Fibroblast of lung (primary cell): ENCODE results near the gene LRRK1. TPM values are rescaled to one million over a fixed set of nuclear protein-coding genes. Genes with fewer than 3 reads are reported as not detected.

Experiments used
- DNase-seq, 2 donors: peaks; one replicate each; pipeline versions ENCODE4 v3.0.0 to v3.0.0-alpha.2; 2010; ENCODE audit warnings: low read depth in 2 of 2
- H2AFZ ChIP-seq: 2 replicates; pipeline ENCODE4 v1.5.1; 2012; ENCODE audit warnings: low read length, control low read depth, inconsistent platforms
- H3K27ac ChIP-seq: 2 replicates; pipeline ENCODE4 v1.5.1; 2011; ENCODE audit warnings: low read length, control low read depth; ENCODE audit not compliant: insufficient read depth
- H3K27me3 ChIP-seq: 2 replicates; pipeline ENCODE4 v1.5.1; 2011; ENCODE audit warnings: mild to moderate bottlenecking, low read length; ENCODE audit not compliant: control insufficient read depth, insufficient read depth
- H3K36me3 ChIP-seq: 2 replicates; pipeline ENCODE4 v1.5.1; 2011; ENCODE audit warnings: low read length; ENCODE audit not compliant: control insufficient read depth, insufficient read depth
- H3K4me1 ChIP-seq: 2 replicates; pipeline ENCODE4 v1.5.1; 2011; ENCODE audit warnings: low read length; ENCODE audit not compliant: control insufficient read depth, insufficient read depth; ENCODE audit errors: extremely low read depth
- H3K4me2 ChIP-seq: 2 replicates; pipeline ENCODE4 v1.5.1; 2011; ENCODE audit warnings: low read length, control low read depth; ENCODE audit not compliant: insufficient read depth; ENCODE audit errors: extremely low read depth
- H3K4me3 ChIP-seq, 4 experiments: fragments of 200-600 bp in 1 of 4; sonication (generic) in 1 of 4; replicated peaks in 1 of 4; 2 replicates each; pipeline ENCODE4 v1.5.1; 2011 to 2016; ENCODE audit warnings: low read length in 4 of 4, low read depth in 3 of 4, mild to moderate bottlenecking in 3 of 4, control low read depth in 2 of 4, inconsistent platforms in 1 of 4, mixed read lengths in 1 of 4; ENCODE audit not compliant: insufficient read depth in 1 of 4; ENCODE audit errors: control extremely low read depth in 1 of 4
- H3K79me2 ChIP-seq: 2 replicates; pipeline ENCODE4 v1.5.1; 2012; ENCODE audit warnings: mild to moderate bottlenecking, low read length, inconsistent platforms; ENCODE audit not compliant: control insufficient read depth, insufficient read depth
- H3K9ac ChIP-seq: 2 replicates; pipeline ENCODE4 v1.5.1; 2011; ENCODE audit warnings: mild to moderate bottlenecking, low read length, control low read depth; ENCODE audit not compliant: insufficient read depth
- H3K9me3 ChIP-seq: 2 replicates; pipeline ENCODE4 v1.5.1; 2012; ENCODE audit warnings: low read depth, low read length; ENCODE audit not compliant: control insufficient read depth, insufficient read depth
- H4K20me1 ChIP-seq: 2 replicates; pipeline ENCODE4 v1.5.1; 2011; ENCODE audit warnings: low read length; ENCODE audit not compliant: control insufficient read depth, insufficient read depth; ENCODE audit errors: extremely low read depth
- EZH2 ChIP-seq: IDR thresholded peaks from 2 replicates; pipeline ENCODE4 v1.5.1; 2012; ENCODE audit warnings: low read length, control low read depth, mild to moderate bottlenecking; ENCODE audit errors: missing control alignments
- polyA plus RNA-seq, 2 donors: library from polyadenylated mRNA; depleted of rRNA in 1 of 2; stranded (reverse) in 1 of 2; unstranded in 1 of 2; fragments of >200 nt; gene quantifications; 2 replicates each; pipeline ENCODE4 v1.2.1, GENCODE V29; 2011 to 2012; ENCODE audit warnings: missing spikeins in 1 of 2
- total RNA-seq: library from RNA; depleted of rRNA; stranded (reverse); fragments of >200 nt; gene quantifications from 2 replicates; pipeline ENCODE4 v1.2.1, GENCODE V29; 2014
- TF ChIP-seq, protein P1 (sequence below), 2 donors: IDR thresholded peaks in 1 of 2; conservative IDR thresholded peaks in 1 of 2; 1 replicate in 1 of 2; 2 replicates in 1 of 2; pipeline ENCODE4 v1.5.1; 2011 to 2012; ENCODE audit warnings: low read length in 2 of 2, control low read depth in 1 of 2, inconsistent platforms in 1 of 2, low read depth in 1 of 2, mild to moderate bottlenecking in 1 of 2

LRRK1 gene
- total and polyA plus RNA-seq, 2 donors (not counting 1 experiment from before 2014, with no cell fraction given), result 3.8 to 12.2 TPM

DNA sequence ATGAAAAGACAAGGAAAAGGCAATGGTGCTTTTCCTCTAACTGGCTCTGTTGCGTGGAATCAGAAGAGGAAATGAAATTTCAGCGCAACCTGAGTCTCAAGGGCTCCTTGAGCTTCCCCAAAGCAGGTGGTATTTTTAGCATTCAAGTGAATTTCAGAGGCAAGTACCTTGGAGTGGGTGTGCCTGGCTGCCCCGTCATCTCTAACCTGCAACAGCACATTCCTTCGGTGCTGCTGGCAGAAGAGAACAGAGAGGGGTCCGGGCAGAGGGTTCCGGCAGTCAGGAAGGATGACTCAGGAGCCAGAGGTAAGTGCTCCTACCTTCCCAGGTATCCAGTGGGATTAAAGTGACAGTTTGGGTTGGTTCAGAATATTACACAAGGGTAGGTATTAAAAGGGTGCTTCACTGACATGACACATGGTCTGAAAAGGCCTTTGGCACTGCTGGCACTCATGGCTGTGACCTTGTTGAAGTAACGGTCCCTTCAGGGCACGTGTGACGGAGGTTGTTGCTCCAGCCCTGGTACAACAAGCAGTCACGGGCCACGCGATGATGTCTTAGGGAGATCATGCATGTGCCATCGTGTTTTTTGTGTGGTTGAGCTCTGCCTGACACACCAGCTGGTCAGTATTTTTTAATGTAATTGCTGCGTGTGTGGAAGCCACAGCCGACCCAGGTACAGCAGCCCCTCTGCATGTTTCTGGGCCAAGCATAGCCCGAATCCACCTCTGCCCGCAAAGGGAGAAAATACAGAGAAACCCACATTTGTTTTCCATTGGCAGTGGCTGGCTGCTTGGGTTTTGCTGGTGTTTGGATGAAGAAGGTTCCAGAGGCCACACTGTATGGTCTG, 75.7 kb downstream of the LRRK1 start:
- no peak overlapping the region for H3K27ac ChIP-seq
- H3K4me2 ChIP-seq, result no peak overlapping the region
- no peak overlapping the region for H3K9ac ChIP-seq
- H2AFZ ChIP-seq, result no peak overlapping the region
- H3K36me3 ChIP-seq, result no peaks in the 10 kb centered on the region
- no peak for TF ChIP-seq EZH2
- TF ChIP-seq, protein P1, sequence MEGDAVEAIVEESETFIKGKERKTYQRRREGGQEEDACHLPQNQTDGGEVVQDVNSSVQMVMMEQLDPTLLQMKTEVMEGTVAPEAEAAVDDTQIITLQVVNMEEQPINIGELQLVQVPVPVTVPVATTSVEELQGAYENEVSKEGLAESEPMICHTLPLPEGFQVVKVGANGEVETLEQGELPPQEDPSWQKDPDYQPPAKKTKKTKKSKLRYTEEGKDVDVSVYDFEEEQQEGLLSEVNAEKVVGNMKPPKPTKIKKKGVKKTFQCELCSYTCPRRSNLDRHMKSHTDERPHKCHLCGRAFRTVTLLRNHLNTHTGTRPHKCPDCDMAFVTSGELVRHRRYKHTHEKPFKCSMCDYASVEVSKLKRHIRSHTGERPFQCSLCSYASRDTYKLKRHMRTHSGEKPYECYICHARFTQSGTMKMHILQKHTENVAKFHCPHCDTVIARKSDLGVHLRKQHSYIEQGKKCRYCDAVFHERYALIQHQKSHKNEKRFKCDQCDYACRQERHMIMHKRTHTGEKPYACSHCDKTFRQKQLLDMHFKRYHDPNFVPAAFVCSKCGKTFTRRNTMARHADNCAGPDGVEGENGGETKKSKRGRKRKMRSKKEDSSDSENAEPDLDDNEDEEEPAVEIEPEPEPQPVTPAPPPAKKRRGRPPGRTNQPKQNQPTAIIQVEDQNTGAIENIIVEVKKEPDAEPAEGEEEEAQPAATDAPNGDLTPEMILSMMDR (conservative IDR thresholded peaks at IDR 0.05 in 1 of 2, IDR thresholded peaks at IDR 0.05 in 1 of 2; ENCODE audit: low read depth in 1 of 2, low read length in 2 of 2), result no peak
- no peaks in the 10 kb centered on the region for H3K27me3 ChIP-seq
- no peak overlapping the region for H3K4me3 ChIP-seq
- no peaks in the 10 kb centered on the region for H3K79me2 ChIP-seq
- no peaks in the 10 kb centered on the region for H3K9me3 ChIP-seq
- no peaks in the 10 kb centered on the region for H4K20me1 ChIP-seq
- H3K4me1 ChIP-seq, result peaks cover 2% of the 10 kb centered on the region
- DNase-seq, result no peak

DNA sequence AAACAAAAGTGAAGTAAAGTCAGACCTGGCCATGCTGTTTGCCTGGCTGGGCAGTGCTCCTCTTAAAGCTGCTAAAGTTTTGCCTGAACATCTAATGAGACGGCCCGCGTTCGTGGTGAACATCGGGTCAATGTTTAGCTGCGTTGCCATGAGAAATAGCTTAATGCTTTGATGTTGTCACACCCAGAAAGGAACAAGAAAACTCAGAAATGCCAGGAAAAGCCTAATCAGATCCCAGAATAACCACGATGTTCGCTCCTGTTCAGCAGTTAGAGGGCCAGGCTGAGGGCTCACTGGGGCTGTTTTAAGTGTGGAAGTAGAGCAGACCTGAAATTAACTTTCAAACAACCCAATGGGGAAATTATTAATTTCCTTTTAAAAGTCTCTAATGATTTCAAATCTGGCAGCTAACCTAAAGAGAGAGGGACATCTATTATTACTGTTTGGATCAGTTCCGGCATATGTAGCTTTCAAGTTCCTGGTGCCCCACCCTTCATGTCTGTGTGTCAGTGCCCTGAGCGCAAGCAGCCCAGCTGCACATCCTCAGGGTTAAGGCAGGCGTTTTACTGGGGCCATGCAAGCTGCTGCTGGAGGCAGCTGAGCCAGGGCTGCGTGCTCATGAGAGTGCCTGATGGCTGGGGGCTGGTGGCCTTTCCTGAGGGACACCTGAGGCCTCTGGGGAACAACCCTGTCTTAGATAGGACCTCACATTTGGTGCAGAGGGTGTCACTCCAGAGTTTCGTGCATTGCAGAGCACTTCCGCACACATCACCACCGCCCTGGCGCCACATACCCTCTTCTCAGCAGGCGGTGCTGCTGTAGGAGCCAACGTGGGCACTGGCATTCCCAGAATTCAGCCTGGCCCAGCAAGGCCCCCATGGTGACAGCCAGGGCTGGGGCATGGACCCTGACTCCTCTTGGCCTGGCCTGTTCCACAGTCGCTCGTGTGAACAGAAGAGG, 76.6 kb downstream of the LRRK1 start:
- H3K27ac ChIP-seq, result no peak overlapping the region
- DNase-seq, result no peak
- no peak for TF ChIP-seq EZH2
- TF ChIP-seq, protein P1 (conservative IDR thresholded peaks at IDR 0.05 in 1 of 2, IDR thresholded peaks at IDR 0.05 in 1 of 2; ENCODE audit: low read depth in 1 of 2, low read length in 2 of 2), result no peak

DNA sequence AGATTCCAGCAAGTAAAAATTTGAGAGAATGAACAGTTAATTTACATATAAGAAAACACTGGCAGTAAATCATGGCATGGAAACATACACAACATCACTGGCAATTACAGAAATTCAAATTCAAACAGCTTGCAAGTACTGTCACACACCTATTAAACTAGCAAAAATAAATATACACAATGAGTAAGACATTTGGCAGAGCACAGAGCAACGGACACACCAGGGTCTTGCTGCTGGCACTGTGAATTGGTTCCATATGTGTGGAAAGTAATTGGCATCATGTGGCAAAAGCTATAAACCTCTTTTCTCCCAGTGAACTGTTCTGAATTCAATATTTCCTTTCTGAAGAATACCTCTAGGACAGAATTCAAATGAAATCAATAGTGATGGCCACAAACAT, 78.3 kb downstream of the LRRK1 start:
- Histone ChIP-seq H3K27me3 (no peaks in the 10 kb centered on the region), H2AFZ (no peak overlapping the region), H3K36me3 (no peaks in the 10 kb centered on the region), H3K9ac (no peak overlapping the region), H4K20me1 (no peaks in the 10 kb centered on the region), H3K79me2 (no peaks in the 10 kb centered on the region), H3K27ac (no peak overlapping the region), H3K4me3 (no peak overlapping the region), H3K4me1 (peaks cover 2% of the 10 kb centered on the region), H3K4me2 (peak overlapping the region; percentile 23), H3K9me3 (no peaks in the 10 kb centered on the region)
- TF ChIP-seq EZH2, result no peak
- TF ChIP-seq, protein P1 (conservative IDR thresholded peaks at IDR 0.05 in 1 of 2, IDR thresholded peaks at IDR 0.05 in 1 of 2; ENCODE audit: low read depth in 1 of 2, low read length in 2 of 2), result no peak
- peak; percentile 18 to 47 for DNase-seq

More for the DNA sequence above, 76.6 kb downstream of the LRRK1 start:
- no peak overlapping the region for H3K4me2 ChIP-seq
- peaks cover 2% of the 10 kb centered on the region for H3K4me1 ChIP-seq
- no peaks in the 10 kb centered on the region for H3K27me3 ChIP-seq
- H2AFZ ChIP-seq, result no peak overlapping the region
- H3K9ac ChIP-seq, result no peak overlapping the region
- no peaks in the 10 kb centered on the region for H3K36me3 ChIP-seq
- no peak overlapping the region for H3K4me3 ChIP-seq
- H4K20me1 ChIP-seq, result no peaks in the 10 kb centered on the region
- H3K9me3 ChIP-seq, result no peaks in the 10 kb centered on the region
- no peaks in the 10 kb centered on the region for H3K79me2 ChIP-seq
